LNCAP (cell line): ENCODE measurements around the gene TELO2.
A peak's percentile ranks its signal among the peaks of the same experiment; 100 is the strongest.

Experiments used
- CTCF ChIP-seq: fragments of 450-650 bp; IDR thresholded peaks from 2 replicates; pipeline ENCODE4 v1.5.1; 2017; ENCODE audit warnings: mild to moderate bottlenecking

The TELO2 gene

GRCh38 chr16:1556254-1556653 is 63.1 kb downstream of the TELO2 start:
- peak; percentile 31; the same call in 1 of the 2 replicates for TF ChIP-seq CTCF

DNA sequence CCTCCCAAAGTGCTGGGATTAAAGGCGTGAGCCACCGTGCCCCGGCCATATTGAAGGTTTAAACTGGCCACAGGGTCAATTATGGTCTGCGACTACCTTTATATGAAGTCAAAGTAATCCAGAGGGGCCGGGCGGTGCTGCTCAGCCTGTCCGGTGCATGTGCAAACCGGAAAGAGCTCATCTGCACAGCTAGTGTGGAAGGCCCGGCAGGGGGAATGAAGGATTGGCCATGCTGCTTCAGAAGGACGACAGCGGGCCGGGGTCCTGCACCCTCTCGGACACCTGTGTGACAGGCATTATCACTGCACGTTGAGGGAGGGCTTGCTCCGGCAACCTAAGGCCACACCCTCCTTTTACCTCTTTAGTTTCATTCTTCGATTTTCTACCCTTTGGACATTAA is 63.9 kb downstream of the TELO2 start:
- no peak for TF ChIP-seq CTCF

- TF ChIP-seq CTCF = no peak
Measured at GRCh38 chr16:1557576-1557975, 64.4 kb downstream of the TELO2 start.

GRCh38 chr16:1559446-1559975 is 66.4 kb downstream of the TELO2 start:
- no peak for TF ChIP-seq CTCF
